ENCODE data around the gene SEC23B. TPM values are rescaled to one million over a fixed set of nuclear protein-coding genes. Genes with fewer than 3 reads are reported as not detected.

Gene SEC23B
- total and polyA plus RNA-seq, 2 of the 13 experiments (the other 11 are each of a cell fraction or from before 2014, with no cell fraction given), result 114 to 120 TPM

- TF ChIP-seq SMAD3 (CRISPR knock-in tag; IDR thresholded peaks at IDR 0.05) (no peak), ZNF329 (CRISPR knock-in tag; IDR thresholded peaks at IDR 0.05; ENCODE audit: low read depth) (peak; percentile 91), ZNF672 (CRISPR knock-in tag; IDR thresholded peaks at IDR 0.05) (no peak), MEIS1 (CRISPR knock-in tag; IDR thresholded peaks at IDR 0.05; ENCODE audit: borderline replicate concordance) (no peak), FLYWCH1 (CRISPR knock-in tag; IDR thresholded peaks at IDR 0.05) (0 out of 2 replicates have a peak, but pooled peaks have one; percentile 31), IRX3 (CRISPR knock-in tag; IDR thresholded peaks at IDR 0.05; ENCODE audit: borderline replicate concordance, low read depth) (peak; percentile 62; the same call in 1 of the 2 replicates), ZNF569 (CRISPR knock-in tag; IDR thresholded peaks at IDR 0.05; ENCODE audit: borderline replicate concordance) (no peak), ZBED4 (CRISPR knock-in tag; IDR thresholded peaks at IDR 0.05; ENCODE audit: borderline replicate concordance) (no peak; the same call in none of the 2 replicates), TP53 (CRISPR knock-in tag; conservative IDR thresholded peaks at IDR 0.05) (0 out of 2 replicates have a peak, but pooled peaks have one; percentile 70), THAP9 (CRISPR knock-in tag; IDR thresholded peaks at IDR 0.05; ENCODE audit: borderline replicate concordance) (no peak), KAT2B (IDR thresholded peaks at IDR 0.05; ENCODE audit: borderline replicate concordance, low read depth, low read length) (no peak), ZNF382 (CRISPR knock-in tag; IDR thresholded peaks at IDR 0.05; ENCODE audit: borderline replicate concordance) (no peak), MXD1 (CRISPR knock-in tag; IDR thresholded peaks at IDR 0.05) (no peak; the same call in 1 of the 2 replicates), SP2 (CRISPR knock-in tag; IDR thresholded peaks at IDR 0.05) (peak; percentile 63), AGO1 (IDR thresholded peaks at IDR 0.05; ENCODE audit: low read depth, low read length, poor library complexity, severe bottlenecking) (peak; percentile 39), ZNF354B (CRISPR knock-in tag; IDR thresholded peaks at IDR 0.05) (no peak; the same call in none of the 2 replicates), MIER2 (CRISPR knock-in tag; IDR thresholded peaks at IDR 0.05) (0 out of 2 replicates have a peak, but pooled peaks have one; percentile 13), FOXC1 (CRISPR knock-in tag; IDR thresholded peaks at IDR 0.05; ENCODE audit: borderline replicate concordance) (peak; percentile 73; the same call in 1 of the 2 replicates), POGZ (CRISPR knock-in tag; IDR thresholded peaks at IDR 0.05) (peak; percentile 94), ZNF282 (IDR thresholded peaks at IDR 0.05; ENCODE audit: partially characterized antibody) (no peak), HNRNPLL (IDR thresholded peaks at IDR 0.05; ENCODE audit: low read depth, low read length, poor library complexity, severe bottlenecking) (peak; percentile 64), GLI4 (CRISPR knock-in tag; IDR thresholded peaks at IDR 0.05; ENCODE audit: borderline replicate concordance) (peak; percentile 55; the same call in 1 of the 2 replicates)
Observed at GRCh38 chr20:18587665-18588573, 80.2 kb downstream of the SEC23B start, which contains the start of gene DTD1 (continued).
